ENCODE measurements around the gene STX3.

- TF ChIP-seq EZH2 (IDR thresholded peaks at IDR 0.05; ENCODE audit: insufficient read depth, poor library complexity, severe bottlenecking), result no peak
- TF ChIP-seq EZH2phosphoT487 (IDR thresholded peaks at IDR 0.05; ENCODE audit: insufficient read depth, low read depth), result no peak
Measured at GRCh38 chr11:59841514-59841913, 86.3 kb downstream of the STX3 start.

Data from GM23248 (cell line).